Epithelial cell of esophagus (primary cell): ENCODE data around the gene CIPC.

ENCODE experiments used
- DNase-seq: peaks from one replicate; pipeline ENCODE4 v3.0.0; 2010; ENCODE audit warnings: low read depth
- H3K4me3 ChIP-seq: 2 replicates; pipeline ENCODE4 v1.5.1; 2011; ENCODE audit warnings: mild to moderate bottlenecking, low read length, control low read depth
- CTCF ChIP-seq: IDR thresholded peaks from 2 replicates; pipeline ENCODE4 v1.5.1; 2011; ENCODE audit warnings: low read depth, mild to moderate bottlenecking, low read length, control low read depth, inconsistent platforms; ENCODE audit not compliant: insufficient read depth; ENCODE audit errors: missing control alignments

CIPC gene

GRCh38 chr14:77092676-77093075 is 5.4 kb upstream of the CIPC start:
- DNase-seq: no peak
- no peak overlapping the region for H3K4me3 ChIP-seq
- no peak for TF ChIP-seq CTCF

GRCh38 chr14:77094672-77095284 is 3.3 kb upstream of the CIPC start:
- TF ChIP-seq CTCF: peak; percentile 94
- H3K4me3 ChIP-seq: no peak overlapping the region
- DNase-seq: peak; percentile 85

GRCh38 chr14:77097006-77097699 is 905 bp upstream of the CIPC start:
- DNase-seq: peak; percentile 34
- H3K4me3 ChIP-seq: peak overlapping the region; percentile 60
- no peak for TF ChIP-seq CTCF

DNA sequence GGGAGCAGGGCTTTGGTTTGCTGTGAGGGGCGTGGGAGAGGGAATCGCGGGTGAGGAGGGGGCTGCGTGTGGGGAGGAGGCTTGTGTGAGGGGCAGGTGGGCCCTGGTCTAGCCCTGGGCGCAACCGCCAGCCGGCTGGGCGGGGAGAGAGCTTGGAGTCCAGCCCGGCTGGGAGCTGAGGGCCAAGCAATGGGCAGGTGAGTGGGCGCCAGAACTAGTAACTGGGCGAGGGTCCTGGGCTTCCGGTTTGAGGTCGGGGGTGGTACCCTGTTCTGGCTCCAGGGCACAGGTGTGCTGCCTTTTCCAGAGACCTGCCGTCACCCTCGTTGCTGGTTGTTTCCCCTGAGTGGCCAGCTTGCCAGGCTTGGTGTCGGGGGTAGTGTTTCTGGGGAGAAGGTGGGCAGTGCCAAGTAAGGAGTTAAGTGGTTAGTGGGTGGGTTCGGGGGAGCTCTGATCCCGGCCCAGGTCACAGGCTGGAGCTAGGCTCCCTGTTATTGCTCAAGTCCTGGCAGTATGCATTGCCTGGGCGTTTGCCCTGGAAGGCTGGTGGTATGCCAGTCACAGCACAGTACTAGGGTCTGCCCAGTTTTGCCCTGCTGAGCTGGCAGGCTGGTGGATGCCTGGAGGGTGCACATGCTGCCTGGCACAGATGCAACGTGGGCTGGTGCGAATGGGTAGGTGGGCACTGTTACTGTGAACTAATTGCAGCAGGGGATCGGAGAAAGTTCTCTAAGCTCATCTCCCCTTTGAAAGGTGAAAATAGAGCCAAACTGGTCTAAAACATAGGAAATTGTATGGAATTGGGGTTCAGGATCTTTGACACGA is 683 bp downstream of the CIPC start:
- DNase-seq: peak; percentile 38
- peak overlapping the region; percentile 99 for H3K4me3 ChIP-seq
- TF ChIP-seq CTCF: no peak

DNA sequence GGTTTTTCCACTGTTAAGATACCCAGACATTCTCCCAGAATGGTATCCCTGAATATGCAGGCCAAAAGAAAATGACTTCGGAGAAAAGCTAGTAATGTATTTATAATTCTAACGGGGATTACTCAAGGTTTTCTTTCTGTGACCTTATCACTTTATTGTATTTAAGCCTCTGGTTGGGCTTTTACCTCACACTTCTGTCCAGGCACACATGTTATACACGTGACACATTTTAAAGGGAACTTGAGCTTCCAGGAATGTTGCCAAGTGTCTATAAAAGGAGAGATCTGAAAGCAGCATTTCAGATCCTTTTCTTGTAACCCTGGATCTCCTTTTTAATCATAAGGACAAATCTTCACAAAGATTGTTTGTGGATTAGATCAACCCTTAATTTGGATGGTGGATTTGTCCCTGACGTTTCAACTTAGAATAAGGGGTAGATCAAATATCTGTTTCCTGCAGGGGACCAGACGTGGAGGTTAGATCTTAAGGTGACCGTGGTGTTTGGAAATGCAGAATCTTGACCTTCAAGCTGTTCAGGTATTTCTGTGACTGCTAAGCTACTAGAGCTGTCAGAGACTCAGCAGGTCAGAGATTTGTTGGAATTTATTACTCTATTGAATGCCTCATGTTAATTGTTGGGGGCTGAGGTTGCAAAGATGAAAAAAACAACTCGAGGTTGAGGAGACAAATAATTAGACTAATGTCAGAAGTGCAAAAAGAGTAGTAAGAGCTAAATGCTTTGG is 1.5 kb downstream of the CIPC start:
- peak overlapping the region; percentile 99 for H3K4me3 ChIP-seq
- peak; percentile 45 for DNase-seq
- TF ChIP-seq CTCF: no peak

DNA sequence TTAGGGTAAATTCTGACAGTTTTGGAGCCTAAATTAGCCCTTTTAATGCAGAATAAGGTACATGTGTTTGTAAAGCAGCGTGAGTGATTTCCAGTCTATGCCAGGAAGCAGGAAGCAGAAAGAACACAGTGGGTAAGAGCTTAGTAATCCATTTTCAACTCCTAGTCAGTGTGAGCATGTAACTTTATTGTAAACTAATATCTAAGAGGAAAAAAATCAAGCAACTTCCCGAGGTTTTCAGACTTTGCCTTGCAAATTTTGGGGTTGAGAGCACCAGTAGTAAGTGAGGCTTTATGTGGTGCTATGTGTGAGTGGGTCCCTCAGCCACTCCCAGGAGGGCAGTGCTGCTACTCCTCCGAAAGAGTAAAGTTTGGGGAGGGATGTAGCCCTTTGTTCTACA is 2.9 kb downstream of the CIPC start:
- DNase-seq: no peak
- no peak overlapping the region for H3K4me3 ChIP-seq
- TF ChIP-seq CTCF: no peak
